ENCODE results near the gene MAPK1. TPM values are rescaled to one million over a fixed set of nuclear protein-coding genes. Genes with fewer than 3 reads are reported as not detected.
"Not testable (repeated sequence)": the region's sequence is repeated elsewhere in the genome, so short reads cannot be mapped to it uniquely, and the experiment has no call there.

MAPK1 gene
- total RNA-seq, 6 experiments from 2014 or later: 140 to 178 (median 160) TPM

DNA sequence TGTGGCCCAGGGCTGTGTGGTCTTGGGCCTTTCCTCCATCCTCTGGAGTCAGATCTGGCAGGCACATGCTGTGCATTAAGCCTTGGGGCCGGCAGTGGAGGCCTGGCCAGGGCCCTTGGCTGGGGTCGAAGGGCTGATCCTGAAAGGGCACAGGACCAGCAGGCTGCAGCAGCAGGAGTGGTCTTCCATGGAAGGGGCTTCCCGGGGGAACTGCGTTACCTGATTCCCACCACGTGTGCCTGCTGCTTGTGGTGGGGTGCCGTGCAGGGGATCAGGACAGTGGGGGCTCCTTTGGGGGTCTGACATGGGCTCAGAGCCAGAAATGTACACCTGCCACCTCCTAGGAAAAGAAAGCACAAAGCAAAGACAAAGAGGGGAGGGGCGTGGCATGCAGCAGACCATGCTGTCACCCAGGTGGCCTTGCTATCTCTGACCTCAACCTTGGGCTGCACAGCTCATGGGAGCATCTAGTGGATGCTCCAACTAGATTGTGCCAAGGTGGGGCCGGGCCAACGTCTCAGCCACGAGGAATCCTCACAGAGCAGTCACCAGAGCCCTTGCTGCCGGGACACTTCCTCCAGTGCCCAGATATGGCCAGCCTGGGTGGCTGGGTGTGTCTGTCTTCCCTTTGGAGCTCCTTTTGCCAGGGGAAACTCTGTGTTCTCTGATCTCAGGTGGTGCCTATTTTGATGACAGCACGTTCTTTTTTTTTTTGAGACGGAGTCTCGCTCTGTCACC lies 113.9 kb downstream of the MAPK1 start:
- Mint-ChIP-seq H3K4me3 (no peak overlapping the region; the same call in 1 of the 2 replicates), H3K4me1 (ENCODE audit: low read depth) (peaks cover 25% of the 10 kb centered on the region), H3K27ac (no peak overlapping the region), H3K27me3 (ENCODE audit: insufficient read depth) (peaks cover 13% of the 10 kb centered on the region), H3K9me3 (no peaks in the 10 kb centered on the region), H3K36me3 (ENCODE audit: low read depth) (peaks cover 5% of the 10 kb centered on the region)
- no peak for TF ChIP-seq CTCF (IDR thresholded peaks at IDR 0.05)
- no peak for DNase-seq

DNA sequence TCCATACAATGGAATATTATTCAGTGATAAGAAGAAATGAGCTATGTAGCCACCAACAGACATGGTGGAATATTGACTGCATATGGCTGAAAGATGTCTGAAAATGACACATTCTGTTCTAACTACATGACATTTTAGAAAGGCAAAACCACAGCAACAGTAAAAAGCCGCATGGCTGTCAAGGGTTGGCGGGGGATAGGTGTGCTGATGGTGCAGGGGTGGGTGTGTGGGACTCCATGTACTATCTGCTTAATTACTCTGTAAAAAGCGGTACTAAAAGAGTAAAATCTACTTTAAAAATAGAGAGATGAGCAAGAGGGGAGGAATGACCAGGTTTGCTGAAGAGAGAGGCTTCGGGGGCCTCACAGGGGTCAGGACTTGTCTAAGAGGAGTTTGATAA lies 115.2 kb downstream of the MAPK1 start:
- peaks cover 13% of the 10 kb centered on the region for H3K27me3 Mint-ChIP-seq (ENCODE audit: insufficient read depth)
- DNase-seq: no peak
- no peak overlapping the region for H3K4me3 Mint-ChIP-seq
- H3K9me3 Mint-ChIP-seq: no peaks in the 10 kb centered on the region
- no peaks in the 10 kb centered on the region for H3K36me3 Mint-ChIP-seq (ENCODE audit: low read depth)
- peaks cover 25% of the 10 kb centered on the region for H3K4me1 Mint-ChIP-seq (ENCODE audit: low read depth)
- TF ChIP-seq CTCF (IDR thresholded peaks at IDR 0.05): no peak
- no peak overlapping the region for H3K27ac Mint-ChIP-seq

- no peak for DNase-seq
- H3K4me3 Mint-ChIP-seq: no peak overlapping the region
- H3K27ac Mint-ChIP-seq: no peak overlapping the region
- no peak for TF ChIP-seq CTCF (IDR thresholded peaks at IDR 0.05)
- H3K9me3 Mint-ChIP-seq: no peaks in the 10 kb centered on the region
- no peaks in the 10 kb centered on the region for H3K36me3 Mint-ChIP-seq (ENCODE audit: low read depth)
- no peaks in the 10 kb centered on the region; the same call in 1 of the 2 replicates for H3K4me1 Mint-ChIP-seq (ENCODE audit: low read depth)
- peaks cover 10% of the 10 kb centered on the region for H3K27me3 Mint-ChIP-seq (ENCODE audit: insufficient read depth)
These were observed 121.5 kb downstream of the MAPK1 start for GRCh38 chr22:21745948-21746347.

DNA sequence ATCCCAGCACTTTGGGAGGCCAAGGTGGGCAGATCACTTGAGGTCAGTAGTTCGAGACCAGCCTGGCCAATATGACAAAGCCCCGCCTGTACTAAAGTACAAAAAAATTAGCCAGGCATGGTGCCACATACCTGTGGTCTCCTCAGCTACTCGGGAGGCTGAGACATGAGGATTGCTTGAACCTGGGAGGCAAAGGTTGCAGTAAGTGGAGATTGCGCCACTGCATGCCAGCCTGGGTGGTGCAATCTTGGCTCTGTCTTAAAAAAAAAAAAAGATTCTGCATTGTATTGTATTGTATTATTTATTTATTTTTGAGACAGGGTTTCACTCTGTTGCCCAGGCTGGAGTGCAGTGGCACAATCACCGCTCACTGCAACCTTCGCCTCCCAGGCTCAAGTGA lies 122.5 kb downstream of the MAPK1 start:
- not testable (repeated sequence) for H3K36me3 Mint-ChIP-seq (ENCODE audit: low read depth); DNase-seq; H3K27ac Mint-ChIP-seq; H3K9me3 Mint-ChIP-seq; H3K4me3 Mint-ChIP-seq; H3K4me1 Mint-ChIP-seq (ENCODE audit: low read depth)
- H3K27me3 Mint-ChIP-seq (ENCODE audit: insufficient read depth): peaks cover 15% of the 10 kb centered on the region

- no peaks in the 10 kb centered on the region for H3K36me3 Mint-ChIP-seq (ENCODE audit: low read depth)
- H3K9me3 Mint-ChIP-seq: no peaks in the 10 kb centered on the region
- no peak for TF ChIP-seq CTCF (IDR thresholded peaks at IDR 0.05)
- no peak for DNase-seq
- H3K4me1 Mint-ChIP-seq (ENCODE audit: low read depth): no peaks in the 10 kb centered on the region; the same call in 1 of the 2 replicates
- H3K27ac Mint-ChIP-seq: no peak overlapping the region
- no peak overlapping the region for H3K4me3 Mint-ChIP-seq
- H3K27me3 Mint-ChIP-seq (ENCODE audit: insufficient read depth): peaks cover 16% of the 10 kb centered on the region
These were observed 125.7 kb downstream of the MAPK1 start for GRCh38 chr22:21741790-21742189.

- H3K4me3 Mint-ChIP-seq: no peak overlapping the region
These were observed 126.4 kb downstream of the MAPK1 start for GRCh38 chr22:21741059-21741458.

More at GRCh38 chr22:21741059-21741458, 126.4 kb downstream of the MAPK1 start:
- Mint-ChIP-seq H3K9me3 (no peaks in the 10 kb centered on the region), H3K27me3 (ENCODE audit: insufficient read depth) (peaks cover 16% of the 10 kb centered on the region), H3K36me3 (ENCODE audit: low read depth) (no peaks in the 10 kb centered on the region), H3K4me1 (ENCODE audit: low read depth) (no peaks in the 10 kb centered on the region; the same call in 1 of the 2 replicates), H3K27ac (no peak overlapping the region)
- no peak for DNase-seq
- no peak for TF ChIP-seq CTCF (IDR thresholded peaks at IDR 0.05)
